HepG2 (cell line): ENCODE measurements around the gene EPN3. TPM values are rescaled to one million over a fixed set of nuclear protein-coding genes. Genes with fewer than 3 reads are reported as not detected.

ENCODE experiments used
- ATAC-seq: fragments of 200-7000 bp; cut with Tn5 transposase; 3 replicates; pipeline ENCODE4 v1.9.1; 2020; ENCODE audit warnings: mild to moderate bottlenecking, moderate library complexity
- BruUV-seq: library from RNA; stranded (reverse); fragments of 400-500 nt; replicated peaks from 2 replicates; lab custom pipeline; 2021; lab: Mats Ljungman, UMichigan
- CTCF ChIA-PET: fragments of 300-600 bp; formaldehyde crosslinking; extraction: SDS; loops from one replicate; lab custom pipeline; 2021; ENCODE audit warnings: low total read pairs, inconsistent platforms, low intra/inter-chr PET ratio; lab: Yijun Ruan, JAX
- POLR2A ChIA-PET: fragments of 350-600 bp; sonication (Branson Sonifier 250); formaldehyde crosslinking; loops from one replicate; lab custom pipeline; 2020; ENCODE audit warnings: antibody characterized with exemption, inconsistent platforms; lab: Yijun Ruan, JAX
- DNase-seq: peaks from one replicate; pipeline ENCODE4 v3.0.0-alpha.2; 2015; ENCODE audit warnings: low spot score
- FAIRE-seq: peaks from 3 replicates; lab custom pipeline; 2011; peaks lifted over from hg19 to GRCh38; lab: Jason Lieb, UNC
- H2AFZ ChIP-seq: one replicate; pipeline ENCODE4 v1.6.1; 2011; ENCODE audit warnings: low read length, inconsistent platforms
- H3K27ac ChIP-seq: fragments of 300-600 bp; 3 replicates; pipeline ENCODE4 v1.8.0; 2011; ENCODE audit warnings: mixed run types, mild to moderate bottlenecking, mixed read lengths, low read length, inconsistent platforms; ENCODE audit not compliant: insufficient read depth; ENCODE audit errors: extremely low read length
- H3K27me3 ChIP-seq, 2 experiments: fragments of 200-600 bp in 1 of 2; 2 replicates in 1 of 2; 3 replicates in 1 of 2; pipeline versions ENCODE4 v1.6.0 to v1.8.0; 2011; ENCODE audit warnings: low read length in 2 of 2, mild to moderate bottlenecking in 2 of 2, moderate library complexity in 2 of 2, inconsistent platforms in 1 of 2; ENCODE audit not compliant: insufficient read depth in 2 of 2, control insufficient read depth in 1 of 2
- H3K36me3 ChIP-seq, 2 experiments: fragments of 200-600 bp in 1 of 2; replicated peaks in 1 of 2; 2 replicates in 1 of 2; 3 replicates in 1 of 2; pipeline versions ENCODE4 v1.5.1 to v1.8.0; 2011; ENCODE audit warnings: low read length in 2 of 2, inconsistent platforms in 1 of 2; ENCODE audit not compliant: insufficient read depth in 2 of 2, control insufficient read depth in 1 of 2
- H3K4me1 ChIP-seq: 2 replicates; pipeline ENCODE4 v1.5.1; 2012; ENCODE audit warnings: low read length, inconsistent platforms; ENCODE audit not compliant: insufficient read depth
- H3K4me2 ChIP-seq: 2 replicates; pipeline ENCODE4 v1.6.0; 2011; ENCODE audit warnings: low read depth, low read length, inconsistent platforms
- H3K4me3 ChIP-seq, 3 experiments: fragments of 200-600 bp in 1 of 3; sonication (generic), shearing (Covaris generic) in 1 of 3; replicated peaks in 1 of 3; 2 replicates each; pipeline ENCODE4 v1.5.1; 2011 to 2016; ENCODE audit warnings: low read length in 3 of 3, inconsistent platforms in 2 of 3, low read depth in 2 of 3, mild to moderate bottlenecking in 2 of 3, control low read depth in 1 of 3, mixed read lengths in 1 of 3; ENCODE audit not compliant: insufficient read depth in 1 of 3
- H3K79me2 ChIP-seq: one replicate; pipeline ENCODE4 v1.6.1; 2011; ENCODE audit warnings: low read length, inconsistent platforms; ENCODE audit not compliant: insufficient read depth
- H3K9ac ChIP-seq: 2 replicates; pipeline ENCODE4 v1.6.0; 2011; ENCODE audit warnings: mild to moderate bottlenecking, low read depth, low read length, inconsistent platforms; ENCODE audit not compliant: insufficient read depth
- H3K9me3 ChIP-seq: 2 replicates; pipeline ENCODE4 v1.5.1; 2012; ENCODE audit warnings: mild to moderate bottlenecking, low read length
- H4K20me1 ChIP-seq: 2 replicates; pipeline ENCODE4 v1.6.0; 2011; ENCODE audit warnings: inconsistent platforms, mild to moderate bottlenecking, low read length, moderate library complexity; ENCODE audit not compliant: insufficient read depth
- AGO2 ChIP-seq: fragments of 200-400 bp; formaldehyde crosslinking; optimal IDR thresholded peaks from 2 replicates; pipeline ENCODE3; 2017; ENCODE audit warnings: mild to moderate bottlenecking, low read depth, low read length, moderate library complexity
- ARNTL ChIP-seq: sonication (generic); formaldehyde crosslinking; IDR thresholded peaks from 2 replicates; pipeline ENCODE4 v1.4.0; 2020; ENCODE audit warnings: mild to moderate bottlenecking, missing genetic modification reagents
- ATF4 ChIP-seq, 2 experiments: fragments of 450-650 bp in 1 of 2; sonication (generic) in 1 of 2; formaldehyde crosslinking; IDR thresholded peaks; 2 replicates each; pipeline versions ENCODE4 v1.5.0 to v1.8.0; 2020 to 2022; ENCODE audit warnings: mild to moderate bottlenecking in 1 of 2, missing genetic modification reagents in 1 of 2
- BRCA1 ChIP-seq: sonication (generic); formaldehyde crosslinking; IDR thresholded peaks from 2 replicates; pipeline ENCODE4 v1.4.0; 2020; ENCODE audit warnings: missing genetic modification reagents
- ELF3 ChIP-seq: IDR thresholded peaks from 2 replicates; pipeline ENCODE4 v1.6.1; 2016; ENCODE audit warnings: missing genetic modification reagents, missing compliant biosample characterization
- ESRRA ChIP-seq: sonication (generic); formaldehyde crosslinking; IDR thresholded peaks from 2 replicates; pipeline ENCODE4 v1.5.1; 2020; ENCODE audit warnings: mild to moderate bottlenecking, low read depth, missing genetic modification reagents
- HMG20B ChIP-seq: conservative IDR thresholded peaks from 2 replicates; pipeline ENCODE4 v1.6.1; 2016; ENCODE audit warnings: missing genetic modification reagents, missing compliant biosample characterization
- HNRNPLL ChIP-seq: fragments of 200-400 bp; formaldehyde crosslinking; IDR thresholded peaks from 2 replicates; pipeline ENCODE4 v1.6.1; 2017; ENCODE audit warnings: mild to moderate bottlenecking, low read depth, low read length; ENCODE audit not compliant: poor library complexity, severe bottlenecking
- IKZF4 ChIP-seq: sonication (generic); formaldehyde crosslinking; IDR thresholded peaks from 2 replicates; pipeline ENCODE4 v1.5.1; 2020; ENCODE audit warnings: borderline replicate concordance, mild to moderate bottlenecking, low read depth, missing genetic modification reagents; ENCODE audit errors: not compliant biosample characterization
- PAX8 ChIP-seq: sonication (generic); formaldehyde crosslinking; IDR thresholded peaks from 2 replicates; pipeline ENCODE4 v1.8.0; 2022; ENCODE audit warnings: mild to moderate bottlenecking, missing genetic modification reagents, borderline replicate concordance
- PBX2 ChIP-seq: IDR thresholded peaks from 2 replicates; pipeline ENCODE4 v1.6.1; 2016; ENCODE audit warnings: control low read depth
- PRDM10 ChIP-seq: sonication (generic); formaldehyde crosslinking; IDR thresholded peaks from 2 replicates; pipeline ENCODE4 v1.4.0; 2020; ENCODE audit warnings: low read depth, missing genetic modification reagents
- RXRA ChIP-seq: sonication (generic); formaldehyde crosslinking; IDR thresholded peaks from 2 replicates; pipeline ENCODE4 v1.5.1; 2020; ENCODE audit warnings: missing genetic modification reagents
- SOX13 ChIP-seq, 3 experiments: fragments of 450-650 bp in 1 of 3; sonication (generic) in 1 of 3; formaldehyde crosslinking in 1 of 3; IDR thresholded peaks in 2 of 3; conservative IDR thresholded peaks in 1 of 3; 2 replicates each; pipeline versions ENCODE4 v1.5.0 to v1.6.1; 2016 to 2020; ENCODE audit warnings: antibody characterized with exemption in 1 of 3, mild to moderate bottlenecking in 1 of 3, missing compliant biosample characterization in 1 of 3, missing genetic modification reagents in 1 of 3, moderate library complexity in 1 of 3
- TBX2 ChIP-seq: sonication (generic); formaldehyde crosslinking; IDR thresholded peaks from 2 replicates; pipeline ENCODE4 v1.5.0; 2020; ENCODE audit warnings: missing genetic modification reagents, mild to moderate bottlenecking, borderline replicate concordance
- TBX3 ChIP-seq: fragments of 450-650 bp; IDR thresholded peaks from 2 replicates; pipeline ENCODE4 v1.6.1; 2017; ENCODE audit warnings: antibody characterized with exemption, mild to moderate bottlenecking, inconsistent platforms, borderline replicate concordance
- ZBTB1 ChIP-seq: sonication (generic); formaldehyde crosslinking; IDR thresholded peaks from 2 replicates; pipeline ENCODE4 v1.4.0; 2020; ENCODE audit warnings: missing genetic modification reagents, borderline replicate concordance
- ZMYM4 ChIP-seq: sonication (generic); formaldehyde crosslinking; IDR thresholded peaks from 2 replicates; pipeline ENCODE4 v1.8.1; 2023; ENCODE audit warnings: mild to moderate bottlenecking, missing genetic modification reagents
- WGBS: methylation state at CpG from one replicate; pipeline ENCODE4 v1.1.6; 2017; ENCODE audit warnings: low lambda C conversion rate; 5-methylcytosine and 5-hydroxymethylcytosine counted together
- in situ Hi-C: cut with HindIII; loops from 2 replicates; pipeline ENCODE4 v1.10.0; 2017; ENCODE audit warnings: low pct_unique_long_range_greater_than_20kb; ENCODE audit not compliant: extremely low pct_ligation_motif_present
- intact Hi-C: fragments of 100-400 bp; cut with micrococcal nuclease; formaldehyde crosslinking; loops from one replicate; pipeline ENCODE4 v1.10.0; 2022; ENCODE audit not compliant: unreplicated experiment
- polyA plus RNA-seq, 8 experiments: library from polyadenylated mRNA; depleted of rRNA in 3 of 8; stranded (reverse) in 7 of 8; unstranded in 1 of 8; fragments of >200 nt; fragmentation: Illumina TruSeq in 4 of 8; extraction: Trizol in 4 of 8; gene quantifications; 2 replicates each; pipeline versions ENCODE4 v1.2.1 to v1.2.3, GENCODE V29; 2011 to 2016; ENCODE audit warnings: low read depth in 4 of 8, missing spikeins in 1 of 8, mixed read lengths in 1 of 8; ENCODE audit not compliant: insufficient read depth in 1 of 8
- total RNA-seq, 5 experiments: library from RNA; depleted of rRNA; stranded (reverse); fragments of >200 nt; fragmentation: Illumina TruSeq; extraction: Trizol; gene quantifications; 2 replicates each; pipeline ENCODE4 v1.2.3, GENCODE V29; 2016; ENCODE audit warnings: low read depth in 1 of 5

Gene EPN3
- total and polyA plus RNA-seq, 2 of the 13 experiments (the other 11 are each of a cell fraction or from before 2014, with no cell fraction given): 0.11 to 0.95 TPM

- no peak for TF ChIP-seq PRDM10 (CRISPR knock-in tag)
- no peak for TF ChIP-seq ATF4 (CRISPR knock-in tag; IDR thresholded peaks at IDR 0.05)
- no peak for TF ChIP-seq HNRNPLL
- no peak for TF ChIP-seq AGO2
- no peak for TF ChIP-seq IKZF4
- TF ChIP-seq, all 625 proteins: peak for 0
Measured at GRCh38 chr17:50568659-50569058, 36.1 kb downstream of the EPN3 start (continued).

GRCh38 chr17:50569592-50569991 is 37.1 kb downstream of the EPN3 start:
- no peak for ATAC-seq
- no peak overlapping the region for H3K27ac ChIP-seq
- no peak overlapping the region for H2AFZ ChIP-seq
- no peaks in the 10 kb centered on the region for H3K4me1 ChIP-seq
- POLR2A ChIA-PET: no interaction called here
- H4K20me1 ChIP-seq: no peaks in the 10 kb centered on the region
- H3K79me2 ChIP-seq: no peaks in the 10 kb centered on the region
- H3K27me3 ChIP-seq: peaks cover 26 to 90% of the 10 kb centered on the region in 2 experiments
- BruUV-seq: no TSS peak
- no peaks in the 10 kb centered on the region for H3K36me3 ChIP-seq
- intact Hi-C loops: no loop called here
- no peaks in the 10 kb centered on the region for H3K9me3 ChIP-seq
- H3K4me3 ChIP-seq: no peak overlapping the region
- CTCF ChIA-PET: no interaction called here
- 22% methylated on average over 6 of the region's 7 CpGs for WGBS
- no peak overlapping the region for H3K9ac ChIP-seq
- no peak for FAIRE-seq
- no peak for DNase-seq
- no peak overlapping the region for H3K4me2 ChIP-seq
- in situ Hi-C loops: no loop called here
- TF ChIP-seq ZMYM4: no peak
- TF ChIP-seq TBX3: no peak
- TF ChIP-seq HMG20B (CRISPR knock-in tag): no peak
- TF ChIP-seq BRCA1 (CRISPR knock-in tag): no peak
- TF ChIP-seq SOX13 (IDR thresholded peaks at IDR 0.05): no peak
- no peak for TF ChIP-seq SOX13 (CRISPR knock-in tag; conservative IDR thresholded peaks at IDR 0.05 in 1 of 2, IDR thresholded peaks at IDR 0.05 in 1 of 2)
- TF ChIP-seq ZBTB1: no peak
- no peak for TF ChIP-seq TBX2
- TF ChIP-seq PBX2 (CRISPR knock-in tag): no peak
- TF ChIP-seq ELF3 (CRISPR knock-in tag): no peak
- no peak for TF ChIP-seq ARNTL (CRISPR knock-in tag)
- no peak for TF ChIP-seq RXRA
- TF ChIP-seq PAX8 (CRISPR knock-in tag): no peak
- TF ChIP-seq ESRRA (CRISPR knock-in tag): no peak
